GM19463 (cell line): ENCODE results near the gene MIEF2.
"Not testable (repeated sequence)": the region's sequence is repeated elsewhere in the genome, so short reads cannot be mapped to it uniquely, and the experiment has no call there.

Source experiments
- ATAC-seq: cut with Tn5 transposase; IDR thresholded peaks from one replicate; pipeline ENCODE4 v1.9.1; 2021; ENCODE audit warnings: mild to moderate bottlenecking, moderate library complexity; ENCODE audit not compliant: unreplicated experiment

Gene MIEF2

GRCh38 chr17:18280766-18281371, 20.4 kb downstream of the MIEF2 start:
- no peak for ATAC-seq

GRCh38 chr17:18281788-18282187, 21.3 kb downstream of the MIEF2 start:
- no peak for ATAC-seq

GRCh38 chr17:18285296-18285695, 24.8 kb downstream of the MIEF2 start:
- ATAC-seq = no peak

- ATAC-seq = no peak
These were observed 31.5 kb downstream of the MIEF2 start for GRCh38 chr17:18291718-18292540.

GRCh38 chr17:18298061-18298460, 37.6 kb downstream of the MIEF2 start:
- not testable (repeated sequence) for ATAC-seq

- ATAC-seq = no peak
These were observed 40.4 kb downstream of the MIEF2 start for GRCh38 chr17:18300725-18301480.

GRCh38 chr17:18303206-18303605, 42.7 kb downstream of the MIEF2 start:
- not testable (repeated sequence) for ATAC-seq

- no peak for ATAC-seq
These were observed 48.7 kb downstream of the MIEF2 start for GRCh38 chr17:18309202-18309601.

GRCh38 chr17:18314059-18314730, 53.7 kb downstream of the MIEF2 start:
- ATAC-seq = peak; percentile 2

- ATAC-seq = peak; percentile 86
These were observed 54.5 kb downstream of the MIEF2 start, which contains the start of the genes SMCR8 and TOP3A for GRCh38 chr17:18314731-18315561. TSS of gene SMCR8 (plus strand) at chr17:18315293. CDS start at chr17:18315790, 497 bp downstream. TSS of gene TOP3A (minus strand) at chr17:18314994. CDS start at chr17:18314778, 216 bp downstream.

GRCh38 chr17:18315562-18315922, 55.1 kb downstream of the MIEF2 start:
- ATAC-seq = peak; percentile 2

GRCh38 chr17:18315961-18316360, 55.5 kb downstream of the MIEF2 start:
- no peak for ATAC-seq
